ENCODE data around the gene USH2A. TPM values are rescaled to one million over a fixed set of nuclear protein-coding genes. Genes with fewer than 3 reads are reported as not detected.

USH2A gene
- polyA plus RNA-seq, 3 donors: not detected

GRCh38 chr1:215768303-215768702 lies 654.9 kb downstream of the USH2A start:
- H3K4me3 Mint-ChIP-seq: no peak overlapping the region
- Histone ChIP-seq H3K4me3 (replicated peaks in 1 of 3; ENCODE audit: low read depth in 2 of 3, low read length in 3 of 3) (no peak overlapping the region), H3K4me1 (ENCODE audit: control insufficient read depth in 1 of 2, insufficient read depth in 2 of 2, low read length in 2 of 2) (no peaks in the 10 kb centered on the region), H3K9ac (ENCODE audit: insufficient read depth, low read length, poor library complexity, severe bottlenecking) (no peak overlapping the region), H3K4me2 (replicated peaks; ENCODE audit: extremely low read depth, low read length, poor library complexity, severe bottlenecking) (no peak overlapping the region), H2AFZ (ENCODE audit: insufficient read depth, low read depth, low read length, poor library complexity, severe bottlenecking) (no peak overlapping the region), H3K27me3 (ENCODE audit: control insufficient read depth in 2 of 2, insufficient read depth in 2 of 2, low read length in 2 of 2) (no peaks in the 10 kb centered on the region), H3K9me3 (replicated peaks in 1 of 2; ENCODE audit: control insufficient read depth in 1 of 2, insufficient read depth in 1 of 2, low read length in 2 of 2) (peaks cover 0 to 5% of the 10 kb centered on the region in 2 donors), H3K79me2 (ENCODE audit: insufficient read depth, low read length) (no peaks in the 10 kb centered on the region), H3K27ac (ENCODE audit: low read depth in 1 of 2, low read length in 2 of 2) (no peak overlapping the region), H4K20me1 (ENCODE audit: insufficient read depth, low read length) (no peaks in the 10 kb centered on the region), H3K36me3 (replicated peaks in 1 of 2; ENCODE audit: control insufficient read depth in 1 of 2, insufficient read depth in 2 of 2, low read length in 2 of 2) (no peaks in the 10 kb centered on the region)
- H3K9me3 Mint-ChIP-seq: peaks cover 0 to 3% (median 2%) of the 10 kb centered on the region in 7 donors
- intact Hi-C loops (cut with micrococcal nuclease): no loop called here
- no peaks in the 10 kb centered on the region for H3K27me3 Mint-ChIP-seq (ENCODE audit: low read depth in 3 of 3)
- no peak overlapping the region for H3K27ac Mint-ChIP-seq
- no peaks in the 10 kb centered on the region for H3K36me3 Mint-ChIP-seq
- DNase-seq: no peak
- WGBS (ENCODE audit: insufficient coverage): no CpG with 5 or more reads among the region's 4 CpGs
- H3K4me1 Mint-ChIP-seq: no peaks in the 10 kb centered on the region
- TF ChIP-seq, protein P1, sequence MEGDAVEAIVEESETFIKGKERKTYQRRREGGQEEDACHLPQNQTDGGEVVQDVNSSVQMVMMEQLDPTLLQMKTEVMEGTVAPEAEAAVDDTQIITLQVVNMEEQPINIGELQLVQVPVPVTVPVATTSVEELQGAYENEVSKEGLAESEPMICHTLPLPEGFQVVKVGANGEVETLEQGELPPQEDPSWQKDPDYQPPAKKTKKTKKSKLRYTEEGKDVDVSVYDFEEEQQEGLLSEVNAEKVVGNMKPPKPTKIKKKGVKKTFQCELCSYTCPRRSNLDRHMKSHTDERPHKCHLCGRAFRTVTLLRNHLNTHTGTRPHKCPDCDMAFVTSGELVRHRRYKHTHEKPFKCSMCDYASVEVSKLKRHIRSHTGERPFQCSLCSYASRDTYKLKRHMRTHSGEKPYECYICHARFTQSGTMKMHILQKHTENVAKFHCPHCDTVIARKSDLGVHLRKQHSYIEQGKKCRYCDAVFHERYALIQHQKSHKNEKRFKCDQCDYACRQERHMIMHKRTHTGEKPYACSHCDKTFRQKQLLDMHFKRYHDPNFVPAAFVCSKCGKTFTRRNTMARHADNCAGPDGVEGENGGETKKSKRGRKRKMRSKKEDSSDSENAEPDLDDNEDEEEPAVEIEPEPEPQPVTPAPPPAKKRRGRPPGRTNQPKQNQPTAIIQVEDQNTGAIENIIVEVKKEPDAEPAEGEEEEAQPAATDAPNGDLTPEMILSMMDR (IDR thresholded peaks at IDR 0.05): no peak

DNA sequence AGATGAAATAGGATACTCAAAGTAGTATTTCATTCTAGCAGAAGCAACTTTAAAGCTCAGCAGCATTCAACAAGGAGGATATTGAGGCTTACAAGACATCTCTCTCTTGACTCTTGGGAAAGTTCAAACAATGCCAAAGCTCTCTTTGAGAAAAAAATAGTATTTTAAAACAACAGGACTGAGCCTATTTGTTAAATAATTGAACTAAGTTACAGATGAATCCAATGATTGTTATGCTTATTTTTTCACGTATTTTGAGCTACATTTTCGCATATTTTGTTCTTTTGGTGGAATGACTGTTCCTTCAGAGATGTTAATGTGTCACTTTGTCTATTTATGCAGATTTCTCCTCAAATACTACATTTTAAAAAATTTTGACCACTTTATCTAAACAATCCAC lies 655.5 kb downstream of the USH2A start:
- Mint-ChIP-seq H3K36me3 (no peaks in the 10 kb centered on the region), H3K9me3 (peaks cover 0 to 3% (median 2%) of the 10 kb centered on the region in 7 donors), H3K27ac (no peak overlapping the region), H3K4me3 (no peak overlapping the region), H3K27me3 (ENCODE audit: low read depth in 3 of 3) (no peaks in the 10 kb centered on the region), H3K4me1 (no peaks in the 10 kb centered on the region)
- Histone ChIP-seq H4K20me1 (ENCODE audit: insufficient read depth, low read length) (no peaks in the 10 kb centered on the region), H3K79me2 (ENCODE audit: insufficient read depth, low read length) (no peaks in the 10 kb centered on the region), H3K27me3 (ENCODE audit: control insufficient read depth in 2 of 2, insufficient read depth in 2 of 2, low read length in 2 of 2) (no peaks in the 10 kb centered on the region), H3K9me3 (replicated peaks in 1 of 2; ENCODE audit: control insufficient read depth in 1 of 2, insufficient read depth in 1 of 2, low read length in 2 of 2) (peaks cover 0 to 5% of the 10 kb centered on the region in 2 donors), H3K4me3 (replicated peaks in 1 of 3; ENCODE audit: low read depth in 2 of 3, low read length in 3 of 3) (no peak overlapping the region), H3K36me3 (replicated peaks in 1 of 2; ENCODE audit: control insufficient read depth in 1 of 2, insufficient read depth in 2 of 2, low read length in 2 of 2) (no peaks in the 10 kb centered on the region), H3K27ac (ENCODE audit: low read depth in 1 of 2, low read length in 2 of 2) (no peak overlapping the region), H3K4me1 (ENCODE audit: control insufficient read depth in 1 of 2, insufficient read depth in 2 of 2, low read length in 2 of 2) (no peaks in the 10 kb centered on the region), H3K9ac (ENCODE audit: insufficient read depth, low read length, poor library complexity, severe bottlenecking) (no peak overlapping the region), H3K4me2 (replicated peaks; ENCODE audit: extremely low read depth, low read length, poor library complexity, severe bottlenecking) (no peak overlapping the region), H2AFZ (ENCODE audit: insufficient read depth, low read depth, low read length, poor library complexity, severe bottlenecking) (no peak overlapping the region)
- TF ChIP-seq, protein P1 (IDR thresholded peaks at IDR 0.05): no peak
- WGBS (ENCODE audit: insufficient coverage): no CpG with 5 or more reads among the region's 2 CpGs
- DNase-seq: no peak
- intact Hi-C loops (cut with micrococcal nuclease): no loop called here
